Breast epithelium (tissue), 4 donors: Measurements from ENCODE around the gene IL18RAP. TPM values are rescaled to one million over a fixed set of nuclear protein-coding genes. Genes with fewer than 3 reads are reported as not detected.

Experiments
- DNase-seq, 2 donors: peaks; one replicate each; pipeline ENCODE4 v3.0.0-alpha.2; 2019; ENCODE audit warnings: low spot score in 2 of 2
- H3K27ac ChIP-seq, 2 donors: fragments of 200-600 bp; sonication (generic) in 1 of 2; one replicate each; pipeline ENCODE4 v1.5.1; 2016 to 2019; ENCODE audit warnings: mild to moderate bottlenecking in 1 of 2
- H3K27me3 ChIP-seq, 2 donors: fragments of 200-600 bp; sonication (generic) in 1 of 2; one replicate each; pipeline versions ENCODE4 v1.5.1 to v1.6.0; 2017 to 2019; ENCODE audit warnings: control low read depth in 1 of 2, mild to moderate bottlenecking in 1 of 2
- H3K36me3 ChIP-seq: fragments of 200-600 bp; one replicate; pipeline ENCODE4 v1.5.1; 2019
- H3K4me1 ChIP-seq, 2 donors: fragments of 200-600 bp; sonication (generic); one replicate each; pipeline ENCODE4 v1.5.1; 2016 to 2019; ENCODE audit warnings: control low read depth in 1 of 2
- H3K4me3 ChIP-seq, 3 donors: fragments of 200-600 bp; sonication (generic); 1 replicate in 2 of 3; 2 replicates in 1 of 3; pipeline ENCODE4 v1.5.1; 2016 to 2019; ENCODE audit warnings: mild to moderate bottlenecking in 3 of 3, moderate library complexity in 2 of 3
- H3K9me3 ChIP-seq, 2 donors: fragments of 200-600 bp; sonication (generic) in 1 of 2; one replicate each; pipeline ENCODE4 v1.5.1; 2016 to 2019; ENCODE audit warnings: control low read depth in 1 of 2
- CTCF ChIP-seq, 3 donors: fragments of 450-650 bp; IDR thresholded peaks; one replicate each; pipeline ENCODE4 v1.5.1; 2016 to 2017; ENCODE audit warnings: antibody characterized with exemption in 3 of 3, mild to moderate bottlenecking in 3 of 3, moderate library complexity in 3 of 3
- POLR2A ChIP-seq: fragments of 450-650 bp; IDR thresholded peaks from one replicate; pipeline ENCODE4 v1.6.1; 2016; ENCODE audit warnings: antibody characterized with exemption, mild to moderate bottlenecking, moderate library complexity
- POLR2AphosphoS5 ChIP-seq, 3 donors: sonication (generic); formaldehyde crosslinking; IDR thresholded peaks; one replicate each; pipeline ENCODE4 v1.6.1; 2017; ENCODE audit warnings: antibody characterized with exemption in 3 of 3
- intact Hi-C: fragments of 100-400 bp; cut with DNase I; formaldehyde crosslinking; loops from one replicate; pipeline ENCODE4 v1.15.1; 2023; ENCODE audit warnings: low total_unique reads
- total RNA-seq, 3 donors: library from RNA; depleted of rRNA; stranded (reverse); fragments of >200 nt; gene quantifications; one replicate each; pipeline ENCODE4 v1.1.0, GENCODE V29; 2016

The IL18RAP gene
- total RNA-seq, 3 donors from 2014 or later: 1.4 to 2.9 (median 2.3) TPM

- DNase-seq: no peak
Measured at GRCh38 chr2:102436323-102436722, 13.4 kb downstream of the IL18RAP start.

GRCh38 chr2:102437122-102437521, 14.2 kb downstream of the IL18RAP start:
- no peaks in the 10 kb centered on the region for H3K9me3 ChIP-seq
- no peak overlapping the region for H3K27ac ChIP-seq
- TF ChIP-seq CTCF (IDR thresholded peaks at IDR 0.05): no peak
- TF ChIP-seq POLR2AphosphoS5 (IDR thresholded peaks at IDR 0.05): no peak
- TF ChIP-seq POLR2A: no peak
- H3K36me3 ChIP-seq: no peaks in the 10 kb centered on the region
- H3K4me1 ChIP-seq: no peaks in the 10 kb centered on the region
- no peak overlapping the region for H3K4me3 ChIP-seq
- no peak for DNase-seq
- intact Hi-C loops: no loop called here
- H3K27me3 ChIP-seq: no peaks in the 10 kb centered on the region

More at GRCh38 chr2:102436323-102436722, 13.4 kb downstream of the IL18RAP start:
- TF ChIP-seq POLR2A: no peak
- TF ChIP-seq CTCF (IDR thresholded peaks at IDR 0.05): no peak
- no peak for TF ChIP-seq POLR2AphosphoS5 (IDR thresholded peaks at IDR 0.05)
- H3K4me3 ChIP-seq: no peak overlapping the region
- no peaks in the 10 kb centered on the region for H3K27me3 ChIP-seq
- no peaks in the 10 kb centered on the region for H3K9me3 ChIP-seq
- intact Hi-C loops: no loop called here
- no peak overlapping the region for H3K27ac ChIP-seq
- H3K36me3 ChIP-seq: no peaks in the 10 kb centered on the region
- H3K4me1 ChIP-seq: no peaks in the 10 kb centered on the region

- H3K27ac ChIP-seq: no peak overlapping the region
- no peak for DNase-seq
- H3K4me1 ChIP-seq: no peaks in the 10 kb centered on the region
- H3K36me3 ChIP-seq: no peaks in the 10 kb centered on the region
- no peak overlapping the region for H3K4me3 ChIP-seq
- H3K9me3 ChIP-seq: no peaks in the 10 kb centered on the region
- intact Hi-C loops: no loop called here
- H3K27me3 ChIP-seq: no peaks in the 10 kb centered on the region
- TF ChIP-seq POLR2A (no peak), CTCF (IDR thresholded peaks at IDR 0.05) (no peak), POLR2AphosphoS5 (IDR thresholded peaks at IDR 0.05) (no peak)
Measured at GRCh38 chr2:102438111-102438510, 15.2 kb downstream of the IL18RAP start.

GRCh38 chr2:102438578-102438977, 15.6 kb downstream of the IL18RAP start:
- intact Hi-C loops: no loop called here
- Histone ChIP-seq H3K4me1 (no peaks in the 10 kb centered on the region), H3K27ac (no peak overlapping the region), H3K4me3 (no peak overlapping the region), H3K27me3 (no peaks in the 10 kb centered on the region), H3K9me3 (no peaks in the 10 kb centered on the region), H3K36me3 (no peaks in the 10 kb centered on the region)
- no peak for TF ChIP-seq POLR2AphosphoS5 (IDR thresholded peaks at IDR 0.05)
- no peak for DNase-seq

- Histone ChIP-seq H3K27me3 (no peaks in the 10 kb centered on the region), H3K27ac (no peak overlapping the region), H3K9me3 (no peaks in the 10 kb centered on the region), H3K36me3 (no peaks in the 10 kb centered on the region), H3K4me1 (no peaks in the 10 kb centered on the region), H3K4me3 (no peak overlapping the region)
- no peak for DNase-seq
- intact Hi-C loops: no loop called here
- TF ChIP-seq CTCF (IDR thresholded peaks at IDR 0.05) (no peak), POLR2A (no peak), POLR2AphosphoS5 (IDR thresholded peaks at IDR 0.05) (no peak)
Measured at GRCh38 chr2:102439065-102439695, 16.2 kb downstream of the IL18RAP start.
